Natural killer cell treated with Interleukin-12 subunit alpha and Interleukin-12 subunit beta and Interleukin-15 and Interleukin-18, amount 100 ng/mL, for 72 hours (primary cell): ENCODE data around the gene RAD50. TPM values are rescaled to one million over a fixed set of nuclear protein-coding genes. Genes with fewer than 3 reads are reported as not detected.

Experiments
- ATAC-seq, 2 donors: fragments of 150-1000 bp; cut with Tn5 transposase in 1 of 2; sonication (Bioruptor Pico), chemical (Tn5 transposase) in 1 of 2; 2 replicates each; pipeline ENCODE4 v1.10.0; 2021
- DNase-seq: peaks from one replicate; pipeline ENCODE4 v3.0.0; 2022; ENCODE audit warnings: low spot score
- H3K27ac Mint-ChIP-seq, 2 donors: 1 replicate in 1 of 2; 2 replicates in 1 of 2; pipeline ENCODE4 v1.8.0; 2022; ENCODE audit warnings: mixed read lengths in 2 of 2, mild to moderate bottlenecking in 1 of 2, moderate library complexity in 1 of 2
- H3K27me3 Mint-ChIP-seq, 2 donors: 1 replicate in 1 of 2; 2 replicates in 1 of 2; pipeline ENCODE4 v1.8.0; 2022; ENCODE audit warnings: mixed read lengths in 2 of 2
- H3K36me3 Mint-ChIP-seq: one replicate; pipeline ENCODE4 v1.8.0; 2022; ENCODE audit warnings: mixed read lengths
- H3K4me1 Mint-ChIP-seq, 2 donors: 1 replicate in 1 of 2; 2 replicates in 1 of 2; pipeline ENCODE4 v1.8.0; 2022; ENCODE audit warnings: low read depth in 2 of 2, mixed read lengths in 2 of 2, mild to moderate bottlenecking in 1 of 2
- H3K4me3 Mint-ChIP-seq: one replicate; pipeline ENCODE4 v1.8.0; 2022; ENCODE audit warnings: mixed read lengths
- H3K9me3 Mint-ChIP-seq: 2 replicates; pipeline ENCODE4 v1.8.0; 2022; ENCODE audit warnings: mixed read lengths
- total RNA-seq, 2 donors: library from RNA; stranded (reverse); gene quantifications; one replicate each; pipeline ENCODE4 v1.2.3, GENCODE V29; 2022

RAD50 gene
- total RNA-seq, 2 donors from 2014 or later, result 24.9 to 41.8 TPM

GRCh38 chr5:132663771-132664695 lies 107.3 kb downstream of the RAD50 start:
- no peak for DNase-seq
- Mint-ChIP-seq H3K27ac (peak overlapping the region; percentile 74 to 85), H3K4me3 (peak overlapping the region; percentile 81), H3K27me3 (no peaks in the 10 kb centered on the region), H3K4me1 (peaks cover 28 to 32% of the 10 kb centered on the region in 2 donors), H3K9me3 (no peaks in the 10 kb centered on the region), H3K36me3 (no peaks in the 10 kb centered on the region)
- ATAC-seq, result peak; percentile 58 to 70

- H3K27me3 Mint-ChIP-seq, result no peaks in the 10 kb centered on the region
- peak overlapping the region; percentile 81 for H3K4me3 Mint-ChIP-seq
- H3K36me3 Mint-ChIP-seq, result no peaks in the 10 kb centered on the region
- ATAC-seq, result no peak
- H3K27ac Mint-ChIP-seq, result peak overlapping the region; percentile 74 to 85
- no peaks in the 10 kb centered on the region for H3K9me3 Mint-ChIP-seq
- DNase-seq, result no peak
- H3K4me1 Mint-ChIP-seq, result peaks cover 28 to 32% of the 10 kb centered on the region in 2 donors
Measured at GRCh38 chr5:132664696-132665209, 108.0 kb downstream of the RAD50 start.

GRCh38 chr5:132665574-132666080 lies 108.8 kb downstream of the RAD50 start:
- Mint-ChIP-seq H3K4me3 (no peak overlapping the region), H3K9me3 (no peaks in the 10 kb centered on the region), H3K4me1 (peaks cover 26 to 32% of the 10 kb centered on the region in 2 donors), H3K27ac (peak overlapping the region in 1 of 2 donors; percentile 6), H3K36me3 (no peaks in the 10 kb centered on the region), H3K27me3 (peaks cover 0 to 1% of the 10 kb centered on the region in 2 donors)
- ATAC-seq (no peak), DNase-seq (no peak)

- no peaks in the 10 kb centered on the region for H3K36me3 Mint-ChIP-seq
- H3K4me3 Mint-ChIP-seq, result no peak overlapping the region
- peaks cover 3 to 4% of the 10 kb centered on the region in 2 donors for H3K27me3 Mint-ChIP-seq
- no peaks in the 10 kb centered on the region for H3K9me3 Mint-ChIP-seq
- ATAC-seq, result peak in 1 of 2 donors; percentile 40
- peaks cover 25 to 29% of the 10 kb centered on the region in 2 donors for H3K4me1 Mint-ChIP-seq
- no peak overlapping the region for H3K27ac Mint-ChIP-seq
- no peak for DNase-seq
Measured at GRCh38 chr5:132666310-132667123, 109.7 kb downstream of the RAD50 start.

GRCh38 chr5:132667309-132667708 lies 110.5 kb downstream of the RAD50 start:
- Mint-ChIP-seq H3K27ac (no peak overlapping the region), H3K36me3 (no peaks in the 10 kb centered on the region), H3K4me1 (peaks cover 22 to 23% of the 10 kb centered on the region in 2 donors), H3K4me3 (no peak overlapping the region), H3K9me3 (no peaks in the 10 kb centered on the region), H3K27me3 (peaks cover 3 to 4% of the 10 kb centered on the region in 2 donors)
- ATAC-seq, result no peak
- no peak for DNase-seq

GRCh38 chr5:132667761-132668705 lies 111.3 kb downstream of the RAD50 start:
- ATAC-seq (no peak), DNase-seq (no peak)
- Mint-ChIP-seq H3K36me3 (no peaks in the 10 kb centered on the region), H3K27me3 (peaks cover 3 to 4% of the 10 kb centered on the region in 2 donors), H3K4me3 (no peak overlapping the region), H3K4me1 (peaks cover 17 to 18% of the 10 kb centered on the region in 2 donors), H3K9me3 (no peaks in the 10 kb centered on the region), H3K27ac (no peak overlapping the region)

- ATAC-seq (no peak), DNase-seq (no peak)
- Mint-ChIP-seq H3K36me3 (no peaks in the 10 kb centered on the region), H3K27me3 (peaks cover 3 to 4% of the 10 kb centered on the region in 2 donors), H3K9me3 (no peaks in the 10 kb centered on the region), H3K4me3 (no peak overlapping the region), H3K27ac (no peak overlapping the region), H3K4me1 (peaks cover 9 to 11% of the 10 kb centered on the region in 2 donors)
Measured at GRCh38 chr5:132668706-132669454, 112.1 kb downstream of the RAD50 start.

GRCh38 chr5:132669455-132669820 lies 112.7 kb downstream of the RAD50 start:
- no peak overlapping the region for H3K27ac Mint-ChIP-seq
- no peaks in the 10 kb centered on the region for H3K9me3 Mint-ChIP-seq
- H3K27me3 Mint-ChIP-seq, result peaks cover 3 to 4% of the 10 kb centered on the region in 2 donors
- H3K4me3 Mint-ChIP-seq, result no peak overlapping the region
- no peak for ATAC-seq
- no peak for DNase-seq
- no peaks in the 10 kb centered on the region for H3K36me3 Mint-ChIP-seq
- H3K4me1 Mint-ChIP-seq, result peaks cover 4 to 5% of the 10 kb centered on the region in 2 donors

- Mint-ChIP-seq H3K27me3 (peaks cover 3 to 4% of the 10 kb centered on the region in 2 donors), H3K36me3 (no peaks in the 10 kb centered on the region), H3K4me3 (no peak overlapping the region), H3K27ac (peak overlapping the region in 1 of 2 donors; percentile 46), H3K9me3 (no peaks in the 10 kb centered on the region), H3K4me1 (peaks cover 0 to 3% of the 10 kb centered on the region in 2 donors)
- no peak for DNase-seq
- no peak for ATAC-seq
Measured at GRCh38 chr5:132669966-132670882, 113.4 kb downstream of the RAD50 start.

- Mint-ChIP-seq H3K4me3 (no peak overlapping the region), H3K27me3 (peaks cover 3 to 4% of the 10 kb centered on the region in 2 donors), H3K36me3 (no peaks in the 10 kb centered on the region), H3K9me3 (no peaks in the 10 kb centered on the region), H3K4me1 (peaks cover 0 to 5% of the 10 kb centered on the region in 2 donors), H3K27ac (peak overlapping the region in 1 of 2 donors; percentile 46)
- ATAC-seq (no peak), DNase-seq (no peak)
Measured at GRCh38 chr5:132671000-132671399, 114.2 kb downstream of the RAD50 start.

- peaks cover 5 to 12% of the 10 kb centered on the region in 2 donors for H3K4me1 Mint-ChIP-seq
- no peaks in the 10 kb centered on the region for H3K36me3 Mint-ChIP-seq
- ATAC-seq (no peak), DNase-seq (no peak)
- H3K4me3 Mint-ChIP-seq, result no peak overlapping the region
- no peaks in the 10 kb centered on the region for H3K9me3 Mint-ChIP-seq
- H3K27ac Mint-ChIP-seq, result peak overlapping the region in 1 of 2 donors; percentile 40
- H3K27me3 Mint-ChIP-seq, result peaks cover 4 to 9% of the 10 kb centered on the region in 2 donors
Measured at GRCh38 chr5:132673488-132673887, 116.7 kb downstream of the RAD50 start.
